ENCODE measurements around the gene CHCHD3.

The CHCHD3 gene

GRCh38 chr7:132859199-132859598 is 222.7 kb downstream of the CHCHD3 start:
- DNase-seq (ENCODE audit: low spot score): no peak

GRCh38 chr7:132858760-132859159 is 223.1 kb downstream of the CHCHD3 start:
- no peak for DNase-seq (ENCODE audit: low spot score)

- DNase-seq (ENCODE audit: low spot score): no peak
Observed at GRCh38 chr7:132858251-132858650, 223.6 kb downstream of the CHCHD3 start.

GRCh38 chr7:132857703-132858102 is 224.2 kb downstream of the CHCHD3 start:
- DNase-seq (ENCODE audit: low spot score): no peak

GRCh38 chr7:132857031-132857430 is 224.9 kb downstream of the CHCHD3 start:
- DNase-seq (ENCODE audit: low spot score): no peak

GRCh38 chr7:132856416-132856815 is 225.5 kb downstream of the CHCHD3 start:
- peak; percentile 22 for DNase-seq (ENCODE audit: low spot score)

GRCh38 chr7:132855901-132856300 is 226.0 kb downstream of the CHCHD3 start:
- DNase-seq (ENCODE audit: low spot score): no peak

GRCh38 chr7:132854238-132854637 is 227.7 kb downstream of the CHCHD3 start:
- no peak for DNase-seq (ENCODE audit: low spot score)

GRCh38 chr7:132847376-132847775 is 234.5 kb downstream of the CHCHD3 start:
- DNase-seq (ENCODE audit: low spot score): no peak

- DNase-seq (ENCODE audit: low spot score): no peak
Observed at GRCh38 chr7:132846086-132846485, 235.8 kb downstream of the CHCHD3 start.

- DNase-seq (ENCODE audit: low spot score): no peak
Observed at GRCh38 chr7:132842478-132842877, 239.4 kb downstream of the CHCHD3 start.

GRCh38 chr7:132840199-132840598 is 241.7 kb downstream of the CHCHD3 start:
- no peak for DNase-seq (ENCODE audit: low spot score)

- no peak for DNase-seq (ENCODE audit: low spot score)
Observed at GRCh38 chr7:132838313-132838712, 243.6 kb downstream of the CHCHD3 start.

- no peak for DNase-seq (ENCODE audit: low spot score)
Observed at GRCh38 chr7:132837529-132837928, 244.4 kb downstream of the CHCHD3 start.

- no peak for DNase-seq (ENCODE audit: low spot score)
Observed at GRCh38 chr7:132836746-132837145, 245.1 kb downstream of the CHCHD3 start.

- no peak for DNase-seq (ENCODE audit: low spot score)
Observed at GRCh38 chr7:132830941-132831340, 250.9 kb downstream of the CHCHD3 start.

- DNase-seq (ENCODE audit: low spot score): no peak
Observed at GRCh38 chr7:132828502-132828901, 253.4 kb downstream of the CHCHD3 start.

GRCh38 chr7:132825932-132826835 is 255.7 kb downstream of the CHCHD3 start:
- peak; percentile 74 for DNase-seq (ENCODE audit: low spot score)

- DNase-seq (ENCODE audit: low spot score): no peak
Observed at GRCh38 chr7:132825222-132825621, 256.7 kb downstream of the CHCHD3 start.

- DNase-seq (ENCODE audit: low spot score): no peak
Observed at GRCh38 chr7:132819648-132820047, 262.2 kb downstream of the CHCHD3 start.

- DNase-seq (ENCODE audit: low spot score): no peak
Observed at GRCh38 chr7:132817949-132818348, 263.9 kb downstream of the CHCHD3 start.

- DNase-seq (ENCODE audit: low spot score): no peak
Observed at GRCh38 chr7:132815696-132816311, 266.1 kb downstream of the CHCHD3 start.

- DNase-seq (ENCODE audit: low spot score): no peak
Observed at GRCh38 chr7:132815130-132815529, 266.8 kb downstream of the CHCHD3 start.

All from globus pallidus (tissue), 1 donor.